ENCODE results near the gene GRM1. TPM values are rescaled to one million over a fixed set of nuclear protein-coding genes. Genes with fewer than 3 reads are reported as not detected.

The GRM1 gene
- total RNA-seq, 4 donors from 2014 or later, result under 0.01 to 0.19 TPM; not detected in 2

DNA sequence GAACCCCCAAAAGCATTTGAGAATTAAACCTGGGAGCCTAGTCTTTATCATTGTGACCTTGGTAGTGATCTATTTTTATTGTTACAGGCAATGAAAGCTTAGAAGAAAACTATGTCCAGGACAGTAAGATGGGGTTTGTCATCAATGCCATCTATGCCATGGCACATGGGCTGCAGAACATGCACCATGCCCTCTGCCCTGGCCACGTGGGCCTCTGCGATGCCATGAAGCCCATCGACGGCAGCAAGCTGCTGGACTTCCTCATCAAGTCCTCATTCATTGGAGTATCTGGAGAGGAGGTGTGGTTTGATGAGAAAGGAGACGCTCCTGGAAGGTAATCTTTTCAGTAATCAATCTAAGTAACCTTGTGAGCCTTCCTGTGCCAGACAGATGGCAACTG lies 323.3 kb downstream of the GRM1 start:
- intact Hi-C loops (cut with DNase I), result no loop called here
- no peaks in the 10 kb centered on the region for H3K36me3 ChIP-seq
- TF ChIP-seq, protein P1, sequence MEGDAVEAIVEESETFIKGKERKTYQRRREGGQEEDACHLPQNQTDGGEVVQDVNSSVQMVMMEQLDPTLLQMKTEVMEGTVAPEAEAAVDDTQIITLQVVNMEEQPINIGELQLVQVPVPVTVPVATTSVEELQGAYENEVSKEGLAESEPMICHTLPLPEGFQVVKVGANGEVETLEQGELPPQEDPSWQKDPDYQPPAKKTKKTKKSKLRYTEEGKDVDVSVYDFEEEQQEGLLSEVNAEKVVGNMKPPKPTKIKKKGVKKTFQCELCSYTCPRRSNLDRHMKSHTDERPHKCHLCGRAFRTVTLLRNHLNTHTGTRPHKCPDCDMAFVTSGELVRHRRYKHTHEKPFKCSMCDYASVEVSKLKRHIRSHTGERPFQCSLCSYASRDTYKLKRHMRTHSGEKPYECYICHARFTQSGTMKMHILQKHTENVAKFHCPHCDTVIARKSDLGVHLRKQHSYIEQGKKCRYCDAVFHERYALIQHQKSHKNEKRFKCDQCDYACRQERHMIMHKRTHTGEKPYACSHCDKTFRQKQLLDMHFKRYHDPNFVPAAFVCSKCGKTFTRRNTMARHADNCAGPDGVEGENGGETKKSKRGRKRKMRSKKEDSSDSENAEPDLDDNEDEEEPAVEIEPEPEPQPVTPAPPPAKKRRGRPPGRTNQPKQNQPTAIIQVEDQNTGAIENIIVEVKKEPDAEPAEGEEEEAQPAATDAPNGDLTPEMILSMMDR (IDR thresholded peaks at IDR 0.05), result no peak
- TF ChIP-seq POLR2A (IDR thresholded peaks at IDR 0.05; ENCODE audit: low read depth) (no peak), POLR2AphosphoS5 (IDR thresholded peaks at IDR 0.05) (no peak), EP300 (IDR thresholded peaks at IDR 0.05) (no peak)
- H3K27ac ChIP-seq (replicated peaks in 1 of 4), result no peak overlapping the region
- no peaks in the 10 kb centered on the region for H3K27me3 ChIP-seq
- 85% methylated on average over 5 of the region's 5 CpGs for WGBS
- DNase-seq (ENCODE audit: extremely low spot score), result no peak
- H3K4me1 ChIP-seq, result no peaks in the 10 kb centered on the region
- H3K4me3 ChIP-seq, result no peak overlapping the region
- no peaks in the 10 kb centered on the region for H3K9me3 ChIP-seq

DNA sequence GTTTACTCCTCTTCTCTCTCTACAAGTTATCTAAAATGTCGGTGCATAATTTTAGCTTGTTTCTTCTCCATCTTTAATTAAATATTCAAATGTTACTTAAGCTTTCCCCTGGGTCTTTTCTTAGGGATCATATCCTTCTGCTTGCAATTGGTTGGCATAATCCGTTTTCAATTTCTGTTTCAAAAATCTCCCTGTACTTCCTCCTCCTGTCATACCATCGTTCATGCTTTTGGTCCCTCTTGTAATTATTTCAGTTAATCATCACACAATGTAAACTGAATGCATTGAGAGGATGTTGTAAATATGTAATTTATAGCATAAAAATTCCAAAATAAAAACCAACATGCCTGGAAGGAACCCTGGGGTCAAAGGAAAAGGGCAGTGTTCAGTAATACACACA lies 325.6 kb downstream of the GRM1 start:
- Histone ChIP-seq H3K27me3 (no peaks in the 10 kb centered on the region), H3K27ac (replicated peaks in 1 of 4) (no peak overlapping the region), H3K4me3 (no peak overlapping the region), H3K9me3 (no peaks in the 10 kb centered on the region), H3K4me1 (peaks cover 0 to 6% (median 2%) of the 10 kb centered on the region in 4 donors), H3K36me3 (no peaks in the 10 kb centered on the region)
- TF ChIP-seq, protein P1 (IDR thresholded peaks at IDR 0.05), result no peak
- no peak for TF ChIP-seq EP300 (IDR thresholded peaks at IDR 0.05)
- no peak for TF ChIP-seq POLR2AphosphoS5 (IDR thresholded peaks at IDR 0.05)
- no peak for TF ChIP-seq POLR2A (IDR thresholded peaks at IDR 0.05; ENCODE audit: low read depth)
- DNase-seq (ENCODE audit: extremely low spot score), result no peak
- WGBS, result 67% methylated on average over 3 of the region's 3 CpGs
- intact Hi-C loops (cut with DNase I), result no loop called here

DNA sequence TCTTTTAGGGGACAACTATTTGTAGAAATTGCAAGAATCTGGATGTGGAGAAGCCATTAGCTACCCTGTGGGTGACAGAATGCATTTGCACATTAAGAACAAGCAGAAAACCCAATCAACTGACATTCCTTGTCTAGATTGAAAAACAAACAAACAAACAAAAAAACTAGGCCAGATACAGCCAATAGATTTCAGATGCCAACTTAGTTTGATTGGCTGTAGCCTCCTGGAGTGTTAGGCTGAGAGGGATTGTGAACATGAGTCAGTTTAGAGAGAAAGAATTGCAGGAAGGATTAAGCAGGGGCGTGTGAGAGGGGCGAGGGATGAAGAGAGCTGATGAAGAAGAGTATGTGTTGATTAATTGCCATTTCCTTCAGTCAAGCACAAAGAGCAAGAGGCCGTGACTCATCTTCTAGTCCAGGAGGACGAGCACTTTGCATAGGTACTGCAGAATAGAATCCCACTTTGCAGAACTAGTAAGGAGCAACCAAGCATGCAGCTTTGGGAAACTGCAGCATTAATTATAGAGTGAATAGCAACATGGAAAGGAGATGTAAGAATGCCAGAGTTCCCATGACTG lies 326.7 kb downstream of the GRM1 start:
- 48% methylated on average over 4 of the region's 4 CpGs for WGBS
- no peak overlapping the region for H3K4me3 ChIP-seq
- TF ChIP-seq, protein P1 (IDR thresholded peaks at IDR 0.05), result no peak
- TF ChIP-seq EP300 (IDR thresholded peaks at IDR 0.05) (no peak), POLR2A (IDR thresholded peaks at IDR 0.05; ENCODE audit: low read depth) (no peak), POLR2AphosphoS5 (IDR thresholded peaks at IDR 0.05) (no peak)
- H3K9me3 ChIP-seq, result no peaks in the 10 kb centered on the region
- H3K27me3 ChIP-seq, result no peaks in the 10 kb centered on the region
- H3K4me1 ChIP-seq, result peaks cover 0 to 6% (median 2%) of the 10 kb centered on the region in 4 donors
- H3K27ac ChIP-seq (replicated peaks in 1 of 4), result no peak overlapping the region
- intact Hi-C loops (cut with DNase I), result no loop called here
- no peak for DNase-seq (ENCODE audit: extremely low spot score)
- H3K36me3 ChIP-seq, result no peaks in the 10 kb centered on the region

DNA sequence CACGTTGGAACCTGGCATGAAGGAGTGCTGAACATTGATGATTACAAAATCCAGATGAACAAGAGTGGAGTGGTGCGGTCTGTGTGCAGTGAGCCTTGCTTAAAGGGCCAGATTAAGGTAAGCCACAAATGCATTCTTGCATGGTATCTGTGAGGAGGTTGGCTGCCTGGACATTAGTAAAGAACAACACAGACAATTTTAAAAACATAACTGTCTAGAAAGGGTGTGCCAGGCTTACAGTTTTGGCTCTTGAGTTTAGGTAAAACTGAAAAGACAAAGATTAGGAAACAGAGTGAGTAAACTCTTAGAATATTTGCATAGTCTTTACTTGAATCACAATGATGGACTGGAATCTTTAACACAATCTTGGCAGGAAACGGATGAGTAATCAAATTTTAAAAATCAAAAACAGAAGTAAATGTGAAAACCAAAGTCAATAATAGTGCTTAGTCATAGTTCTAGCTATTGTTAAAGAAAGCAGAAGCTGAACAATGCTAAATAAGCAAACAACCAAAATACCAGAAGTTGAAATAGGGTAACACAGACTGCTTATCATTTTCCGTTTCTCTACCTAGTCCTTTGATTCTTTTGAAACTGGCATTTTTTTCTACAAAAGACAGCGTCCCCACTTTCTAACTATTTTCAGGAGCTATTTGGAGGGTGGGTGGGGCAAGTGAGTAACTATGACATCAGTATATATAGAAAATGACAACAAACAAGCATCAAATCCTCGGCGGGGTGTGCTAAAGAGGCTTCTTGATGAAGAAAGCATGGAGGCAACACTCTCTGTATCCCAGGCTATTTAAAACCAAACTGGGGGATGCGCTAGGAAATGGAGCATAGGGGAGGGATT lies 328.9 kb downstream of the GRM1 start:
- peaks cover 0 to 6% (median 2%) of the 10 kb centered on the region in 4 donors for H3K4me1 ChIP-seq
- H3K36me3 ChIP-seq, result no peaks in the 10 kb centered on the region
- no peak overlapping the region for H3K4me3 ChIP-seq
- H3K27me3 ChIP-seq, result no peaks in the 10 kb centered on the region
- TF ChIP-seq POLR2AphosphoS5 (IDR thresholded peaks at IDR 0.05) (no peak), POLR2A (IDR thresholded peaks at IDR 0.05; ENCODE audit: low read depth) (no peak), EP300 (IDR thresholded peaks at IDR 0.05) (no peak)
- TF ChIP-seq, protein P1 (IDR thresholded peaks at IDR 0.05), result no peak
- 63% methylated on average over 8 of the region's 8 CpGs for WGBS
- H3K27ac ChIP-seq (replicated peaks in 1 of 4), result no peak overlapping the region
- no peaks in the 10 kb centered on the region for H3K9me3 ChIP-seq
- no peak for DNase-seq (ENCODE audit: extremely low spot score)
- intact Hi-C loops (cut with DNase I), result no loop called here
